HL-60 (cell line): ENCODE measurements around the gene COL18A1.

Experiments
- DNase-seq, 2 experiments: peaks; one replicate each; pipeline ENCODE4 v3.0.0-alpha.2; 2010 to 2020; ENCODE audit warnings: low read depth in 1 of 2, low spot score in 1 of 2
- H3K27ac ChIP-seq: fragments of 250-450 bp; sonication (Bioruptor Pico); replicated peaks from 2 replicates; pipeline ENCODE4 v1.5.1; 2020; ENCODE audit warnings: mild to moderate bottlenecking, moderate library complexity
- H3K27me3 ChIP-seq: fragments of 250-450 bp; sonication (Bioruptor Pico); 2 replicates; pipeline ENCODE4 v1.5.1; 2021; ENCODE audit warnings: mild to moderate bottlenecking, moderate library complexity; ENCODE audit not compliant: insufficient read depth, poor library complexity, severe bottlenecking
- H3K4me3 ChIP-seq: replicated peaks from 2 replicates; pipeline ENCODE4 v1.5.1; 2011; ENCODE audit warnings: mild to moderate bottlenecking, control low read depth, low read length; ENCODE audit not compliant: insufficient read depth
- CTCF ChIP-seq: IDR thresholded peaks from one replicate; pipeline ENCODE4 v1.5.1; 2011; ENCODE audit warnings: low read length, control low read depth, inconsistent platforms; ENCODE audit not compliant: insufficient read depth
- GABPA ChIP-seq: IDR thresholded peaks from 2 replicates; pipeline ENCODE4 v1.6.1; 2012; ENCODE audit warnings: low read depth
- POLR2AphosphoS5 ChIP-seq: IDR thresholded peaks from 2 replicates; pipeline ENCODE4 v1.6.1; 2012; ENCODE audit warnings: low read depth
- REST ChIP-seq: IDR thresholded peaks from 2 replicates; pipeline ENCODE4 v1.6.1; 2012; ENCODE audit warnings: low read depth; ENCODE audit not compliant: insufficient replicate concordance
- SPI1 ChIP-seq: IDR thresholded peaks from 2 replicates; pipeline ENCODE4 v1.6.1; 2012; ENCODE audit warnings: low read depth, mild to moderate bottlenecking, borderline replicate concordance

COL18A1 gene

GRCh38 chr21:45518742-45519141, 113.8 kb downstream of the COL18A1 start:
- Histone ChIP-seq H3K27ac (peak overlapping the region; percentile 84), H3K4me3 (no peak overlapping the region), H3K27me3 (no peaks in the 10 kb centered on the region)
- DNase-seq: no peak
- TF ChIP-seq POLR2AphosphoS5 (no peak), CTCF (no peak), SPI1 (no peak), REST (no peak), GABPA (no peak)

GRCh38 chr21:45519182-45519581, 114.2 kb downstream of the COL18A1 start:
- TF ChIP-seq CTCF (no peak), POLR2AphosphoS5 (no peak)
- no peaks in the 10 kb centered on the region for H3K27me3 ChIP-seq
- peak overlapping the region; percentile 84 for H3K27ac ChIP-seq
- DNase-seq: no peak
- H3K4me3 ChIP-seq: no peak overlapping the region

GRCh38 chr21:45521241-45521640, 116.3 kb downstream of the COL18A1 start:
- H3K27me3 ChIP-seq: no peaks in the 10 kb centered on the region
- DNase-seq: no peak
- 0 out of 2 replicates have a peak overlapping the region, but pooled peaks have one; percentile 6 for H3K27ac ChIP-seq
- TF ChIP-seq SPI1 (no peak), POLR2AphosphoS5 (no peak), REST (no peak), GABPA (no peak), CTCF (no peak)
- no peak overlapping the region for H3K4me3 ChIP-seq

- H3K27me3 ChIP-seq: no peaks in the 10 kb centered on the region
- H3K27ac ChIP-seq: no peak overlapping the region
- no peak for TF ChIP-seq GABPA
- no peak for TF ChIP-seq REST
- TF ChIP-seq CTCF: no peak
- no peak for TF ChIP-seq POLR2AphosphoS5
- no peak for TF ChIP-seq SPI1
- no peak overlapping the region for H3K4me3 ChIP-seq
- DNase-seq: no peak
Observed at GRCh38 chr21:45522381-45522780, 117.4 kb downstream of the COL18A1 start.
